ENCODE results near the gene JARID2. TPM values are rescaled to one million over a fixed set of nuclear protein-coding genes. Genes with fewer than 3 reads are reported as not detected.

JARID2 gene
- total and polyA plus RNA-seq, 10 of the 15 experiments (the other 5 are each of a cell fraction or from before 2014, with no cell fraction given), result 4.2 to 21.6 (median 11.7) TPM

DNA sequence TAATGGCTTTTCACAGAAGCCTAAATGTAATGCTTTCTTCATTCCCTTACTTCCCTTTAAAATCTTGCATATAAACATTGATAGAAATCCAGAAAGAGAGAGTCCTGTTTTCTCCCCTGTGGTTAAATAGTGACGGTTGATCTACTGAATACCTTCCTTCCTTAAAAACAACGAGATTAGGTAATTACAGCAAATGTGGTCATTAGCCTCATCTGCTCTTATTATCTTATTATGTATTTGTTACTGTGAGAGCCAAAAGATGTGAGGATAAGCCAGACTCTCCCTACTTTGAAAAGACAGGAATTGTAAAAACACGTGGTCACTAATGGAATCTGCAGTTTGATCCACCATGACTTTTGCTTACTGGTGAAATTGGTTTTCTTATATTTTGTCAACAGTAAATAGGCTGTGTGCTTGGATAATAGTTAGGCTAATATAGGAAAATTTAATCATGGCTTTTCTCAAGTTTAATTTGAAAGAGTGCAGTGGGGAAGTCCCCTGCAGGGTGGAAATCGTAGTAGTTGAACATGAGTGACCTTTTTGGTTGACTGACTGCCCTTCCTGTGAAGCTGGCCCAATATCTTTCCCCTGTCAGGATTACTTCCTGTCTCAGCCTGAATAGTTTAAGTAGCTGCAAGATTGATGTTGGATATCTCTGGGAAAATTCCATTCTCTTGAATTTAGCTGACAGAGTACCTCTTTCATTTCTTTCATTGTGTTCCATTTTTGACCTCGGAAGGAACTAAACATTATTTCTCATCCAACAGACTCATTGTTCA lies 62.8 kb downstream of the JARID2 start:
- RAD21 ChIA-PET (ENCODE audit: unreplicated experiment), result interaction anchor here (0.6 to 5.5 kb wide), 6 partner anchors 9 to 51 kb away, joined by 3 to 59 read pairs (median 4); no protein-coding TSS in a partner anchor
- Histone ChIP-seq H3K27ac (ENCODE audit: control insufficient read depth, insufficient read depth) (peak overlapping the region; percentile 62), H3K27me3 (replicated peaks in 1 of 2; ENCODE audit: control insufficient read depth in 2 of 2, insufficient read depth in 2 of 2, low read length in 1 of 2) (no peaks in the 10 kb centered on the region), H4K20me1 (ENCODE audit: control insufficient read depth, insufficient read depth) (no peaks in the 10 kb centered on the region), H3K4me2 (ENCODE audit: control insufficient read depth, insufficient read depth) (peak overlapping the region; percentile 71), H2AFZ (ENCODE audit: control insufficient read depth, low read depth, low read length) (no peak overlapping the region), H3K9ac (ENCODE audit: control insufficient read depth, insufficient read depth, low read length) (peak overlapping the region; percentile 24; the same call in 1 of the 2 replicates), H3K4me3 (peak overlapping the region; percentile 35; the same call in 1 of the 2 replicates), H3K79me2 (ENCODE audit: control insufficient read depth, insufficient read depth, low read length) (peaks cover 94% of the 10 kb centered on the region), H3K36me3 (ENCODE audit: control insufficient read depth in 2 of 2, insufficient read depth in 2 of 2, low read length in 1 of 2) (peaks cover 0 to 3% of the 10 kb centered on the region in 2 experiments; a peak in 1 of 4 replicates), H3K9me3 (replicated peaks; ENCODE audit: control insufficient read depth, insufficient read depth, low read length) (no peaks in the 10 kb centered on the region), H3K4me1 (ENCODE audit: control insufficient read depth, insufficient read depth, low read length) (peaks cover 62% of the 10 kb centered on the region)
- in situ Hi-C loops (cut with MboI) (no loop called here), intact Hi-C loops (cut with micrococcal nuclease; ENCODE audit: unreplicated experiment) (loop anchor here (5.0 kb wide), 1 partner anchor 431 kb away; no protein-coding TSS in a partner anchor)
- FAIRE-seq, result no peak
- TSS peak; percentile 7 for BruUV-seq (replicated peaks)
- 51% methylated on average over 5 of the region's 5 CpGs for WGBS (ENCODE audit: insufficient coverage, insufficient replicate concordance, low lambda C conversion rate, missing lambda C conversion rate)
- CTCF ChIA-PET, result interaction anchor here (0.8 to 1.2 kb wide), 2 partner anchors 19 to 36 kb away, joined by 3 to 6 read pairs; no protein-coding TSS in a partner anchor
- peak; percentile 13; the same call in 1 of the 3 replicates for ATAC-seq
- POLR2A ChIA-PET, result interaction anchor here (0.6 to 1.3 kb wide), 3 partner anchors 14 to 112 kb away, joined by 3 to 5 read pairs (median 3); no protein-coding TSS in a partner anchor
- DNase-seq (ENCODE audit: low read depth, low spot score), result no peak
- SMC1A ChIA-PET (ENCODE audit: uncharacterized antibody, unreplicated experiment), result interaction anchor here (1.2 to 20.9 kb wide), 7 partner anchors 13 to 81 kb away, joined by 4 to 301 read pairs (median 7); no protein-coding TSS in a partner anchor
- TF ChIP-seq ASH2L (IDR thresholded peaks at IDR 0.05; ENCODE audit: borderline replicate concordance, low read depth) (no peak), TCF12 (IDR thresholded peaks at IDR 0.05; ENCODE audit: low read depth, low read length) (no peak), SMAD5 (IDR thresholded peaks at IDR 0.05; ENCODE audit: low read depth) (no peak), EED (IDR thresholded peaks at IDR 0.05; ENCODE audit: low read depth) (peak; percentile 66; the same call in 1 of the 2 replicates), RCOR1 (conservative IDR thresholded peaks at IDR 0.05; ENCODE audit: low read depth, low read length) (no peak), IKZF2 (IDR thresholded peaks at IDR 0.05) (peak; percentile 59 to 73), NR2F1 (conservative IDR thresholded peaks at IDR 0.05) (peak; percentile 88), HDAC6 (IDR thresholded peaks at IDR 0.05; ENCODE audit: unreplicated experiment) (no peak), RUNX3 (IDR thresholded peaks at IDR 0.05; ENCODE audit: low read length) (peak; percentile 45; the same call in 1 of the 2 replicates), NR2C1 (IDR thresholded peaks at IDR 0.05) (peak; percentile 60), NFIC (IDR thresholded peaks at IDR 0.05; ENCODE audit: low read depth, low read length) (peak; percentile 64), IKZF1 (conservative IDR thresholded peaks at IDR 0.05) (peak; percentile 70)
- TF ChIP-seq, protein P1, sequence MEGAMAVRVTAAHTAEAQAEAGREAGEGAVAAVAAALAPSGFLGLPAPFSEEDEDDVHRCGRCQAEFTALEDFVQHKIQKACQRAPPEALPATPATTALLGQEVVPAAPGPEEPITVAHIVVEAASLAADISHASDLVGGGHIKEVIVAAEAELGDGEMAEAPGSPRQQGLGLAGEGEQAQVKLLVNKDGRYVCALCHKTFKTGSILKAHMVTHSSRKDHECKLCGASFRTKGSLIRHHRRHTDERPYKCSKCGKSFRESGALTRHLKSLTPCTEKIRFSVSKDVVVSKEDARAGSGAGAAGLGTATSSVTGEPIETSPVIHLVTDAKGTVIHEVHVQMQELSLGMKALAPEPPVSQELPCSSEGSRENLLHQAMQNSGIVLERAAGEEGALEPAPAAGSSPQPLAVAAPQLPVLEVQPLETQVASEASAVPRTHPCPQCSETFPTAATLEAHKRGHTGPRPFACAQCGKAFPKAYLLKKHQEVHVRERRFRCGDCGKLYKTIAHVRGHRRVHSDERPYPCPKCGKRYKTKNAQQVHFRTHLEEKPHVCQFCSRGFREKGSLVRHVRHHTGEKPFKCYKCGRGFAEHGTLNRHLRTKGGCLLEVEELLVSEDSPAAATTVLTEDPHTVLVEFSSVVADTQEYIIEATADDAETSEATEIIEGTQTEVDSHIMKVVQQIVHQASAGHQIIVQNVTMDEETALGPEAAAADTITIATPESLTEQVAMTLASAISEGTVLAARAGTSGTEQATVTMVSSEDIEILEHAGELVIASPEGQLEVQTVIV (IDR thresholded peaks at IDR 0.05; ENCODE audit: borderline replicate concordance, partially characterized antibody), result no peak
- TF ChIP-seq, protein P2, sequence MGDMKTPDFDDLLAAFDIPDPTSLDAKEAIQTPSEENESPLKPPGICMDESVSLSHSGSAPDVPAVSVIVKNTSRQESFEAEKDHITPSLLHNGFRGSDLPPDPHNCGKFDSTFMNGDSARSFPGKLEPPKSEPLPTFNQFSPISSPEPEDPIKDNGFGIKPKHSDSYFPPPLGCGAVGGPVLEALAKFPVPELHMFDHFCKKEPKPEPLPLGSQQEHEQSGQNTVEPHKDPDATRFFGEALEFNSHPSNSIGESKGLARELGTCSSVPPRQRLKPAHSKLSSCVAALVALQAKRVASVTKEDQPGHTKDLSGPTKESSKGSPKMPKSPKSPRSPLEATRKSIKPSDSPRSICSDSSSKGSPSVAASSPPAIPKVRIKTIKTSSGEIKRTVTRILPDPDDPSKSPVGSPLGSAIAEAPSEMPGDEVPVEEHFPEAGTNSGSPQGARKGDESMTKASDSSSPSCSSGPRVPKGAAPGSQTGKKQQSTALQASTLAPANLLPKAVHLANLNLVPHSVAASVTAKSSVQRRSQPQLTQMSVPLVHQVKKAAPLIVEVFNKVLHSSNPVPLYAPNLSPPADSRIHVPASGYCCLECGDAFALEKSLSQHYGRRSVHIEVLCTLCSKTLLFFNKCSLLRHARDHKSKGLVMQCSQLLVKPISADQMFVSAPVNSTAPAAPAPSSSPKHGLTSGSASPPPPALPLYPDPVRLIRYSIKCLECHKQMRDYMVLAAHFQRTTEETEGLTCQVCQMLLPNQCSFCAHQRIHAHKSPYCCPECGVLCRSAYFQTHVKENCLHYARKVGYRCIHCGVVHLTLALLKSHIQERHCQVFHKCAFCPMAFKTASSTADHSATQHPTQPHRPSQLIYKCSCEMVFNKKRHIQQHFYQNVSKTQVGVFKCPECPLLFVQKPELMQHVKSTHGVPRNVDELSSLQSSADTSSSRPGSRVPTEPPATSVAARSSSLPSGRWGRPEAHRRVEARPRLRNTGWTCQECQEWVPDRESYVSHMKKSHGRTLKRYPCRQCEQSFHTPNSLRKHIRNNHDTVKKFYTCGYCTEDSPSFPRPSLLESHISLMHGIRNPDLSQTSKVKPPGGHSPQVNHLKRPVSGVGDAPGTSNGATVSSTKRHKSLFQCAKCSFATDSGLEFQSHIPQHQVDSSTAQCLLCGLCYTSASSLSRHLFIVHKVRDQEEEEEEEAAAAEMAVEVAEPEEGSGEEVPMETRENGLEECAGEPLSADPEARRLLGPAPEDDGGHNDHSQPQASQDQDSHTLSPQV (IDR thresholded peaks at IDR 0.05), result 0 out of 2 replicates have a peak, but pooled peaks have one; percentile 4
